ENCODE data around the gene MAST4.
"Not testable (repeated sequence)": the region's sequence is repeated elsewhere in the genome, so short reads cannot be mapped to it uniquely, and the experiment has no call there.

MAST4 gene

GRCh38 chr5:67102708-67103107, 506.5 kb downstream of the MAST4 start:
- no peak for DNase-seq

- DNase-seq = no peak
Observed at GRCh38 chr5:67104859-67105258, 508.7 kb downstream of the MAST4 start.

- DNase-seq = no peak
Observed at GRCh38 chr5:67105270-67105669, 509.1 kb downstream of the MAST4 start.

- DNase-seq = no peak
Observed at GRCh38 chr5:67106626-67107342, 510.6 kb downstream of the MAST4 start.

GRCh38 chr5:67111779-67112178, 515.6 kb downstream of the MAST4 start:
- DNase-seq = no peak

GRCh38 chr5:67115246-67115645, 519.1 kb downstream of the MAST4 start:
- no peak for DNase-seq

GRCh38 chr5:67115817-67116216, 519.6 kb downstream of the MAST4 start:
- DNase-seq = no peak

- DNase-seq = no peak
Observed at GRCh38 chr5:67118050-67118620, 521.9 kb downstream of the MAST4 start.

GRCh38 chr5:67119010-67119409, 522.8 kb downstream of the MAST4 start:
- DNase-seq = no peak

GRCh38 chr5:67120032-67120431, 523.8 kb downstream of the MAST4 start:
- DNase-seq = no peak

GRCh38 chr5:67123819-67124218, 527.6 kb downstream of the MAST4 start:
- DNase-seq = no peak

GRCh38 chr5:67124556-67124955, 528.4 kb downstream of the MAST4 start:
- no peak for DNase-seq

GRCh38 chr5:67127347-67127895, 531.2 kb downstream of the MAST4 start:
- DNase-seq = not testable (repeated sequence)

- no peak for DNase-seq
Observed at GRCh38 chr5:67129768-67130167, 533.6 kb downstream of the MAST4 start.

GRCh38 chr5:67133217-67133616, 537.0 kb downstream of the MAST4 start:
- no peak for DNase-seq

- DNase-seq = no peak
Observed at GRCh38 chr5:67133776-67134175, 537.6 kb downstream of the MAST4 start.

- no peak for DNase-seq
Observed at GRCh38 chr5:67135381-67135984, 539.3 kb downstream of the MAST4 start.

GRCh38 chr5:67139030-67139429, 542.8 kb downstream of the MAST4 start:
- DNase-seq = no peak

GRCh38 chr5:67140413-67140812, 544.2 kb downstream of the MAST4 start:
- no peak for DNase-seq

- DNase-seq = no peak
Observed at GRCh38 chr5:67141644-67142043, 545.5 kb downstream of the MAST4 start.

GRCh38 chr5:67142816-67143215, 546.6 kb downstream of the MAST4 start:
- no peak for DNase-seq

GRCh38 chr5:67143549-67143948, 547.4 kb downstream of the MAST4 start:
- DNase-seq = no peak

- DNase-seq = no peak
Observed at GRCh38 chr5:67144183-67144639, 548.0 kb downstream of the MAST4 start.

GRCh38 chr5:67146574-67146973, 550.4 kb downstream of the MAST4 start:
- no peak for DNase-seq
